Fibroblast of lung (primary cell): ENCODE data around the gene BLOC1S6. TPM values are rescaled to one million over a fixed set of nuclear protein-coding genes. Genes with fewer than 3 reads are reported as not detected.

Source experiments
- DNase-seq, 2 donors: peaks; one replicate each; pipeline versions ENCODE4 v3.0.0 to v3.0.0-alpha.2; 2010; ENCODE audit warnings: low read depth in 2 of 2
- H2AFZ ChIP-seq: 2 replicates; pipeline ENCODE4 v1.5.1; 2012; ENCODE audit warnings: low read length, control low read depth, inconsistent platforms
- H3K27ac ChIP-seq: 2 replicates; pipeline ENCODE4 v1.5.1; 2011; ENCODE audit warnings: low read length, control low read depth; ENCODE audit not compliant: insufficient read depth
- H3K27me3 ChIP-seq: 2 replicates; pipeline ENCODE4 v1.5.1; 2011; ENCODE audit warnings: mild to moderate bottlenecking, low read length; ENCODE audit not compliant: control insufficient read depth, insufficient read depth
- H3K36me3 ChIP-seq: 2 replicates; pipeline ENCODE4 v1.5.1; 2011; ENCODE audit warnings: low read length; ENCODE audit not compliant: control insufficient read depth, insufficient read depth
- H3K4me1 ChIP-seq: 2 replicates; pipeline ENCODE4 v1.5.1; 2011; ENCODE audit warnings: low read length; ENCODE audit not compliant: control insufficient read depth, insufficient read depth; ENCODE audit errors: extremely low read depth
- H3K4me2 ChIP-seq: 2 replicates; pipeline ENCODE4 v1.5.1; 2011; ENCODE audit warnings: low read length, control low read depth; ENCODE audit not compliant: insufficient read depth; ENCODE audit errors: extremely low read depth
- H3K4me3 ChIP-seq, 4 experiments: fragments of 200-600 bp in 1 of 4; sonication (generic) in 1 of 4; replicated peaks in 1 of 4; 2 replicates each; pipeline ENCODE4 v1.5.1; 2011 to 2016; ENCODE audit warnings: low read length in 4 of 4, low read depth in 3 of 4, mild to moderate bottlenecking in 3 of 4, control low read depth in 2 of 4, inconsistent platforms in 1 of 4, mixed read lengths in 1 of 4; ENCODE audit not compliant: insufficient read depth in 1 of 4; ENCODE audit errors: control extremely low read depth in 1 of 4
- H3K79me2 ChIP-seq: 2 replicates; pipeline ENCODE4 v1.5.1; 2012; ENCODE audit warnings: mild to moderate bottlenecking, low read length, inconsistent platforms; ENCODE audit not compliant: control insufficient read depth, insufficient read depth
- H3K9ac ChIP-seq: 2 replicates; pipeline ENCODE4 v1.5.1; 2011; ENCODE audit warnings: mild to moderate bottlenecking, low read length, control low read depth; ENCODE audit not compliant: insufficient read depth
- H3K9me3 ChIP-seq: 2 replicates; pipeline ENCODE4 v1.5.1; 2012; ENCODE audit warnings: low read depth, low read length; ENCODE audit not compliant: control insufficient read depth, insufficient read depth
- H4K20me1 ChIP-seq: 2 replicates; pipeline ENCODE4 v1.5.1; 2011; ENCODE audit warnings: low read length; ENCODE audit not compliant: control insufficient read depth, insufficient read depth; ENCODE audit errors: extremely low read depth
- EZH2 ChIP-seq: IDR thresholded peaks from 2 replicates; pipeline ENCODE4 v1.5.1; 2012; ENCODE audit warnings: low read length, control low read depth, mild to moderate bottlenecking; ENCODE audit errors: missing control alignments
- polyA plus RNA-seq, 2 donors: library from polyadenylated mRNA; depleted of rRNA in 1 of 2; stranded (reverse) in 1 of 2; unstranded in 1 of 2; fragments of >200 nt; gene quantifications; 2 replicates each; pipeline ENCODE4 v1.2.1, GENCODE V29; 2011 to 2012; ENCODE audit warnings: missing spikeins in 1 of 2
- total RNA-seq: library from RNA; depleted of rRNA; stranded (reverse); fragments of >200 nt; gene quantifications from 2 replicates; pipeline ENCODE4 v1.2.1, GENCODE V29; 2014
- TF ChIP-seq, protein P1 (sequence below), 2 donors: IDR thresholded peaks in 1 of 2; conservative IDR thresholded peaks in 1 of 2; 1 replicate in 1 of 2; 2 replicates in 1 of 2; pipeline ENCODE4 v1.5.1; 2011 to 2012; ENCODE audit warnings: low read length in 2 of 2, control low read depth in 1 of 2, inconsistent platforms in 1 of 2, low read depth in 1 of 2, mild to moderate bottlenecking in 1 of 2

BLOC1S6 gene
- total and polyA plus RNA-seq, 2 donors (not counting 1 experiment from before 2014, with no cell fraction given), result 38.3 to 84.6 TPM

DNA sequence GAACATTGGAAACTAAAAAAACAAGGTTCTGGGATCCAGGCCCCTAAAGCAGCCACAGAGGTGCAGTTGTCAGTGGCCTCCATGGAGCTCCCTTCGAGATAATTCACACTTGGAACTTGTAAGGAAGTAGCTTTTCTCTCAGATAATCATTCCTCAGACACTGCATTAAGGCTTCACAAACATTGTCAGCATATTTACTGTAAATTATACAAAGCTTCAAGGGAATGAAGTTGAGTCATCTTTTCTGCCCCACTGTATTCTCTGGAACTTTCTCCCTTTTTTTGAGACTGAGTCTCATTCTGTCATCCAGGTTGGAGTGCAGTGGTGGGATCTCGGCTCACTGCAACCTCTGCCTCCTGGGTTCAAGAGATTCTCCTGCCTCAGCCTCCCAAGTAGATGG, 7.1 kb downstream of the BLOC1S6 start:
- DNase-seq, result peak in 1 of 2 donors; percentile 40
- TF ChIP-seq, protein P1, sequence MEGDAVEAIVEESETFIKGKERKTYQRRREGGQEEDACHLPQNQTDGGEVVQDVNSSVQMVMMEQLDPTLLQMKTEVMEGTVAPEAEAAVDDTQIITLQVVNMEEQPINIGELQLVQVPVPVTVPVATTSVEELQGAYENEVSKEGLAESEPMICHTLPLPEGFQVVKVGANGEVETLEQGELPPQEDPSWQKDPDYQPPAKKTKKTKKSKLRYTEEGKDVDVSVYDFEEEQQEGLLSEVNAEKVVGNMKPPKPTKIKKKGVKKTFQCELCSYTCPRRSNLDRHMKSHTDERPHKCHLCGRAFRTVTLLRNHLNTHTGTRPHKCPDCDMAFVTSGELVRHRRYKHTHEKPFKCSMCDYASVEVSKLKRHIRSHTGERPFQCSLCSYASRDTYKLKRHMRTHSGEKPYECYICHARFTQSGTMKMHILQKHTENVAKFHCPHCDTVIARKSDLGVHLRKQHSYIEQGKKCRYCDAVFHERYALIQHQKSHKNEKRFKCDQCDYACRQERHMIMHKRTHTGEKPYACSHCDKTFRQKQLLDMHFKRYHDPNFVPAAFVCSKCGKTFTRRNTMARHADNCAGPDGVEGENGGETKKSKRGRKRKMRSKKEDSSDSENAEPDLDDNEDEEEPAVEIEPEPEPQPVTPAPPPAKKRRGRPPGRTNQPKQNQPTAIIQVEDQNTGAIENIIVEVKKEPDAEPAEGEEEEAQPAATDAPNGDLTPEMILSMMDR (conservative IDR thresholded peaks at IDR 0.05 in 1 of 2, IDR thresholded peaks at IDR 0.05 in 1 of 2; ENCODE audit: low read depth in 1 of 2, low read length in 2 of 2), result no peak
- TF ChIP-seq EZH2, result no peak
- Histone ChIP-seq H3K36me3 (peaks cover 1% of the 10 kb centered on the region), H3K9me3 (no peaks in the 10 kb centered on the region), H3K4me1 (no peaks in the 10 kb centered on the region), H3K9ac (no peak overlapping the region), H3K4me3 (no peak overlapping the region), H4K20me1 (peaks cover 3% of the 10 kb centered on the region), H3K27me3 (no peaks in the 10 kb centered on the region), H3K4me2 (no peak overlapping the region), H2AFZ (no peak overlapping the region), H3K27ac (no peak overlapping the region), H3K79me2 (peaks cover 39% of the 10 kb centered on the region)

DNA sequence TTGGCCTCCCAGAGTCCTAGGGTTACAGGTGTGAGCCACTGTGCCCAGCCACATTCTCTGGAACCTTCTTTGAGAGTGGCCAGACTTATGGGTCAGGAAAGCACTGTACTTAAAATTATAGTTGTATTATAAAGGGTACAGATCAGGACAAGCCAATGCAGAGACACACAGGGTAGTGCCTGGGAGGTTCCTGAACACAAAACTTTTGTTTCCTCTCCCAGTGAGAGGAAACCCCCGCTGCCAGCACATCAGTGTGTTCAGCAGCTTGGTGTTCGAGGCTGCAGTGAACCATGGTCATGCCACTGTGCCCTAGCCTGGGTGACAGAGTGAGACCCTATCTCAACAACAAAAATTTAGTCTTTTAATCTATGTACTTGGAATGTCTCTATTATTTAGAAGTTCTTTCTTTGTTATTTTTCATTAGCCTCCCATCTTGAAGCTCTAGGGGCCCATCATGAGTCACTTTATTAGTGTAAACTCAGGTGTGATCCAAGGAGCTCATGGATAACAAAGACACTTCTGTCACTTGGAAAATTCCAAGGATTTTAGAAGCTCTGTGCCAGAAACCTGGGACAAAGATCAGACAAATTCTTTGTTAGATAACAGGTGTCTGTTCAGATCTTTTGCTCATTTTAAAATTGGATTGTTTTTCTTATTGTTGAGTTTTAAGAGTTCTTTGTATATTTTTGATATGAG, 7.8 kb downstream of the BLOC1S6 start:
- H3K4me2 ChIP-seq, result no peak overlapping the region
- no peaks in the 10 kb centered on the region for H3K27me3 ChIP-seq
- H3K9me3 ChIP-seq, result no peaks in the 10 kb centered on the region
- no peak overlapping the region for H3K27ac ChIP-seq
- H3K4me1 ChIP-seq, result no peaks in the 10 kb centered on the region
- DNase-seq, result no peak
- peaks cover 1% of the 10 kb centered on the region for H3K36me3 ChIP-seq
- TF ChIP-seq, protein P1 (conservative IDR thresholded peaks at IDR 0.05 in 1 of 2, IDR thresholded peaks at IDR 0.05 in 1 of 2; ENCODE audit: low read depth in 1 of 2, low read length in 2 of 2), result no peak
- TF ChIP-seq EZH2, result no peak
- peaks cover 3% of the 10 kb centered on the region for H4K20me1 ChIP-seq
- H2AFZ ChIP-seq, result no peak overlapping the region
- no peak overlapping the region for H3K9ac ChIP-seq
- peaks cover 32% of the 10 kb centered on the region for H3K79me2 ChIP-seq
- H3K4me3 ChIP-seq, result no peak overlapping the region

DNA sequence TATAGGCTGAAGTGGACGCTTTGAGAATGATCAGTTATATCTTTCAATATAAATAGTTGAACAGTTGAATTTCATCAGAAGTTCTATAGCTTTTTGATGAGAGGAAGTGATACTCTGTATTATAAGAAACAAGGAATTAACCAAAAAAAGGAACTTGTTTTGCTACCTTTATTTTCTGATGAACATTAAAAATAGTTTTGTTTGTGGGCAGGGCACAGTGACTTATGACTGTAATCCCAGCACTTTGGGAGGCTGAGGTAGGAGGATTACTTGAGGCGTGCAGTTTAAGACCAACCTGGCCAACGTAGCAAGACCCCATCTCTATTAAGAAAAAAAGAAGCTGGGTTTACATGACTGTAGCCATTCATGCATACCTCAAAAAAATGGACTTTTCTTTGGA, 16.7 kb downstream of the BLOC1S6 start:
- Histone ChIP-seq H3K4me2 (no peak overlapping the region), H3K27ac (no peak overlapping the region), H3K9me3 (no peaks in the 10 kb centered on the region), H2AFZ (no peak overlapping the region), H3K9ac (no peak overlapping the region), H3K4me3 (no peak overlapping the region), H3K36me3 (no peaks in the 10 kb centered on the region), H3K27me3 (no peaks in the 10 kb centered on the region), H3K79me2 (peaks cover 4% of the 10 kb centered on the region), H4K20me1 (no peaks in the 10 kb centered on the region), H3K4me1 (no peaks in the 10 kb centered on the region)
- TF ChIP-seq, protein P1 (conservative IDR thresholded peaks at IDR 0.05 in 1 of 2, IDR thresholded peaks at IDR 0.05 in 1 of 2; ENCODE audit: low read depth in 1 of 2, low read length in 2 of 2), result no peak
- no peak for TF ChIP-seq EZH2
- no peak for DNase-seq
